Activated CD4-positive, alpha-beta T cell treated with anti-CD3 and anti-CD28 coated beads for 36 hours (primary cell): ENCODE data around the gene SDCCAG8. TPM values are rescaled to one million over a fixed set of nuclear protein-coding genes. Genes with fewer than 3 reads are reported as not detected.

Experiments used
- ATAC-seq: fragments of 200-7000 bp; cut with Tn5 transposase; one replicate; pipeline ENCODE4 v1.10.0; 2021; ENCODE audit warnings: mild to moderate bottlenecking, moderate library complexity
- CTCF ChIA-PET: fragments of 350-600 bp; sonication (Branson Sonifier 250); formaldehyde crosslinking; loops from one replicate; lab custom pipeline; 2021; ENCODE audit warnings: antibody characterized with exemption; lab: Charles Lee
- POLR2A ChIA-PET: fragments of 350-600 bp; sonication (Branson Sonifier 250); formaldehyde crosslinking; loops from one replicate; lab custom pipeline; 2021; ENCODE audit warnings: antibody characterized with exemption, inconsistent platforms; lab: Charles Lee
- DNase-seq: peaks from one replicate; pipeline ENCODE4 v3.0.0-alpha.2; 2020
- H3K27ac Mint-ChIP-seq: one replicate; pipeline ENCODE4 v1.8.0; 2021; ENCODE audit warnings: mixed read lengths
- H3K27me3 Mint-ChIP-seq: one replicate; pipeline ENCODE4 v1.8.0; 2021; ENCODE audit warnings: mixed read lengths
- H3K36me3 Mint-ChIP-seq: one replicate; pipeline ENCODE4 v1.8.0; 2021; ENCODE audit warnings: low read depth, mixed read lengths
- H3K4me1 Mint-ChIP-seq: one replicate; pipeline ENCODE4 v1.8.0; 2021; ENCODE audit warnings: mixed read lengths
- H3K4me3 Mint-ChIP-seq: one replicate; pipeline ENCODE4 v1.8.0; 2021; ENCODE audit warnings: mild to moderate bottlenecking, moderate library complexity, mixed read lengths
- H3K9me3 Mint-ChIP-seq: one replicate; pipeline ENCODE4 v1.8.0; 2021; ENCODE audit warnings: low read depth, mixed read lengths
- intact Hi-C, 2 experiments: fragments of 100-400 bp; cut with DNase I in 1 of 2; cut with micrococcal nuclease in 1 of 2; formaldehyde crosslinking; loops; one replicate each; pipeline versions ENCODE4 v1.14.2 to v1.15.1; 2022 to 2024; cut with DNase I, micrococcal nuclease
- total RNA-seq, 2 experiments: library from RNA; stranded (reverse); gene quantifications; one replicate each; pipeline ENCODE4 v1.2.3, GENCODE V29; 2021

SDCCAG8 gene
- total RNA-seq, 2 experiments from 2014 or later, result 26.4 to 26.5 TPM

DNA sequence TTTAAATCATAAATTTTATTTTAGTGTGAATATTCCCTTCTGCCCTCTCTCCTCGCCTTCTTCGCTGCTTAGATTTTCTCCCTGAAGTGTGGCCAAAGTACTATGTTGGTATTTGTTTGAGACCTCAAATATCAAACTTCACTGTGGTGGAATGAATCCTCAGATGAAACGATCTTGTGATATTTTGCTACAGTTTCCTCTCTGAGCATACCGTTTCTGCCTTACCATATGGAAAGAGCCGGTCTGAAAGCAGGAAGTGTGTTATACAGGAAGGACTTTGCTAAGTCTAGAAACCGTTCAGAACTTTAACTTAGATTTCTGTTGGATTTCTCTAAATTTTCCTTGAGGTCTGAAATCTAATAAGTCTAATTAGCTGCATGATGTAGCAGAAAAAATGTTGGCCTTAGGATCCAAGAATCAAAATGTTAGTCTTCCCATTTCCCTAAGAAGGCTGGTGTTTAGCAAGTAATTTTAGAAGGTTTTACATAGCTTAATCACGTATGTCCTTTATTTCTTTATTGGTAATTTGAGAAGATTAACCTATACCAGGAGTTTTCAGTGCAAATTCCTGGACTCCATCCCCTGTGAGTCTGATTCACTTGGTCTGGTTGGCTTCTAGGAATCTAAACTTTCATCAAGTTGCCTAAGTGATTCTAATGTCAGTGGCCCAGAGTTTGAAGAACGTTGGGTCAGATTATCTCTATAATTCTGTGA lies 30.7 kb downstream of the SDCCAG8 start:
- ChIA-PET POLR2A (no interaction called here), CTCF (interaction anchor here (1.1 kb wide), 1 partner anchor 33 kb away, joined by 3 read pairs; no protein-coding TSS in a partner anchor)
- intact Hi-C loops, result loop anchor here (1.0 to 2.0 kb wide), 2 partner anchors 30 to 32 kb away; partner anchors contain the start of genes CEP170 (in 1 of the 2) and SDCCAG8 (in 1 of the 2)
- H3K9me3 Mint-ChIP-seq, result peaks cover 2% of the 10 kb centered on the region
- H3K36me3 Mint-ChIP-seq, result peaks cover 69% of the 10 kb centered on the region
- H3K27ac Mint-ChIP-seq, result peak overlapping the region; percentile 26
- no peak overlapping the region for H3K4me3 Mint-ChIP-seq
- ATAC-seq, result no peak
- H3K27me3 Mint-ChIP-seq, result no peaks in the 10 kb centered on the region
- DNase-seq, result no peak
- H3K4me1 Mint-ChIP-seq, result peaks cover 34% of the 10 kb centered on the region

DNA sequence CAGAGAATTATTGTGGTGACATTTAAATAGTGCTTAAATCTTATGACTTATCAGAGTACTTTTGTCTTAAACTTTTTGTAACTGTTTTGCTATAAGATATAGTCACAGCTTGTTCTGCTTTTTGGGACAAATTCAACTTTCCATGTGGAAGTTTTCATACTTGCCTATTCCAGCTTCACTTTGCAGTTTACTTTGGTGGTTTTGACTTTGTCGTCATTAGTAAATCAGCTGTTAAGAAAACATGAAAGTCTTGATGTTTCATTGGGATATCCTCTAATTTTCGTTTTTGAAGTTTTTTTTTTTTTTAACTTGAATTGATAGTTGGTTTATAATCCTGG lies 31.3 kb downstream of the SDCCAG8 start:
- intact Hi-C loops, result loop anchor here (1.0 to 2.0 kb wide), 2 partner anchors 31 to 32 kb away; partner anchors contain the start of genes CEP170 (in 1 of the 2) and SDCCAG8 (in 1 of the 2)
- H3K4me3 Mint-ChIP-seq, result no peak overlapping the region
- peaks cover 68% of the 10 kb centered on the region for H3K36me3 Mint-ChIP-seq
- H3K9me3 Mint-ChIP-seq, result peaks cover 2% of the 10 kb centered on the region
- no peaks in the 10 kb centered on the region for H3K27me3 Mint-ChIP-seq
- ATAC-seq, result no peak
- peaks cover 34% of the 10 kb centered on the region for H3K4me1 Mint-ChIP-seq
- POLR2A ChIA-PET, result no interaction called here
- H3K27ac Mint-ChIP-seq, result peak overlapping the region; percentile 91
- CTCF ChIA-PET, result interaction anchor here (1.1 kb wide), 1 partner anchor 34 kb away, joined by 3 read pairs; no protein-coding TSS in a partner anchor
- no peak for DNase-seq

DNA sequence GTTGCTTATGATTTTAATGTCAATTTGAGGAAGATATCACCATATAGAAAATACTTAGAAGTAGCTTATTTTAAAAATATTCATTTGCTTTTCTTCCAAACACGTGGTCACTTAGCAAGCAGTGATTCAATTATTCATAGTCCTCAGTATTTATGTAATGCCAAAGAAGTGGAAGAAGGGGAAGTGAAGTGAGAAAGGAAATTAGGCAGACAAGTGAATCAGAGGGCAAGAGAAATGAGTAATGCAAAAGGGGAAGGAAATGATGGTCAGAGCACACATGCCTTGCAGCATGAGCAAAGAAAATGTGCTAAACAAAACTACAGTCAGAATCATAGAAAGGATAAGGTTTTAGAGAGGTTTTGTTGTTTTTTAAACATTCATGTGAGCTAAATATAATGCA lies 31.8 kb downstream of the SDCCAG8 start:
- Mint-ChIP-seq H3K27me3 (no peaks in the 10 kb centered on the region), H3K36me3 (peaks cover 67% of the 10 kb centered on the region), H3K4me1 (peaks cover 34% of the 10 kb centered on the region), H3K4me3 (no peak overlapping the region), H3K9me3 (peaks cover 2% of the 10 kb centered on the region), H3K27ac (peak overlapping the region; percentile 91)
- DNase-seq, result peak; percentile 8
- intact Hi-C loops, result loop anchor here (1.0 to 2.0 kb wide), 2 partner anchors 31 to 33 kb away; partner anchors contain the start of genes CEP170 (in 1 of the 2) and SDCCAG8 (in 1 of the 2)
- ChIA-PET CTCF (interaction anchor here (1.1 kb wide), 1 partner anchor 34 kb away, joined by 3 read pairs; no protein-coding TSS in a partner anchor), POLR2A (no interaction called here)
- peak; percentile 90 for ATAC-seq

DNA sequence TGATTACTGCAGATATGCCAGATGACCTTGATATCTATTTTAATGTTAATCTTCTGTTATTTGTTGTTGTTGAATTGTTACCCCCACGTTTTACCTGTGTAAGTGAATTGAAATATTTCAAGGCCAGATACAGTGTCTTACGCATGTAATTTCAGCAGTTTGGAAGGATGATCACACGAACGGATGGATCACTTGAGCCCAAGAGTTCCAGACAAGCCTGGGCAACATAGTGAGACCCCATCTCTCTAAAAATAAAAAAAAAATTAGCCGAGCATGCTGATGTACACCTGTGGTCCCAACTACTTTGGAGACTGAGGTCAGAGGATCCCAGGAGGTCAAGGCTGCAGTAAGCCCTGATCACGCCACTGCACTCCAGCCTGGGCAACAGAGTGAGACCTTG lies 32.2 kb downstream of the SDCCAG8 start:
- Mint-ChIP-seq H3K9me3 (peaks cover 5% of the 10 kb centered on the region), H3K36me3 (peaks cover 69% of the 10 kb centered on the region), H3K4me1 (peaks cover 34% of the 10 kb centered on the region), H3K27me3 (no peaks in the 10 kb centered on the region), H3K4me3 (no peak overlapping the region), H3K27ac (peak overlapping the region; percentile 91)
- ATAC-seq (no peak), DNase-seq (no peak)
- POLR2A ChIA-PET, result no interaction called here
- CTCF ChIA-PET, result no interaction called here
- intact Hi-C loops, result no loop called here

DNA sequence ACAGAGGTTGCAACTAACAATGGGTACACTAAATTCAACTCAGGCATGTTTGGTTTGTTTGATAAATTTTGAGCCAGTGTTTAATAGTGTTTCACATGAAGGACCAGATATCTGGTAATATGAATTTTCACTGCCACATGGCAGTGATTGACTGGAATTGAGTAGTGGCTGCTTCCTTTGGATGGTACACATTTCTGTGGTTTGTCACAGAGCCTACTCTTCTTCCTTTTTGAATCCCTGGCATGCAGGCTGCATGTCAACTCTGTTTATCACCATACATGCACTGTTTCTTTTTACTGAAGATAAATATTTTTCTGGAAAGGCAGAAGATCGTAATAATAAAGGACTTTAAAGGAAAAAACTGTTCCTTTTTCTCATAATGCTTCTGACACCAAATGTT lies 35.5 kb downstream of the SDCCAG8 start:
- Mint-ChIP-seq H3K27ac (no peak overlapping the region), H3K27me3 (no peaks in the 10 kb centered on the region), H3K4me1 (peaks cover 37% of the 10 kb centered on the region), H3K4me3 (no peak overlapping the region), H3K36me3 (peaks cover 81% of the 10 kb centered on the region), H3K9me3 (peaks cover 20% of the 10 kb centered on the region)
- intact Hi-C loops, result no loop called here
- ChIA-PET POLR2A (no interaction called here), CTCF (no interaction called here)
- DNase-seq, result no peak
- ATAC-seq, result no peak

DNA sequence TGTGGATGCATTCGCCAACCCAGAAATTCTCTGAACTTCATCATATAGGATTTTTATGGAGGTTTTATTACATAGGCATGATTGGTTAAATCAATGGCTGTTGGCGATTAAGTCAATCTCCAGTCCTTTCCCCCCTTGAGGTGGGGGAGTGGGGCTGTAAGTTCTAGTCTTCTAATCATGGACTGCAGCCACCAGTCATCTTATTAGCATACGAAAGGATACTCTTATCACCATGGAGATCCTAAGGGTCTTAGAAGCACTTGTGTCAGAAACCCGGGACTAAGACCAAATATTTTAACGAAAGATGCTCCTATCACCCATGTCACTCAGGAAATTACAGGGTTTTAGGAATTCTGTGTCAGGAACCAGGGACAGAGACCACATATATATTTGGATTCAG lies 36.3 kb downstream of the SDCCAG8 start:
- no peak for DNase-seq
- CTCF ChIA-PET, result no interaction called here
- Mint-ChIP-seq H3K36me3 (peaks cover 80% of the 10 kb centered on the region), H3K27ac (no peak overlapping the region), H3K4me1 (peaks cover 29% of the 10 kb centered on the region), H3K27me3 (no peaks in the 10 kb centered on the region), H3K9me3 (peaks cover 25% of the 10 kb centered on the region), H3K4me3 (no peak overlapping the region)
- intact Hi-C loops, result no loop called here
- ATAC-seq, result no peak
- POLR2A ChIA-PET, result no interaction called here

DNA sequence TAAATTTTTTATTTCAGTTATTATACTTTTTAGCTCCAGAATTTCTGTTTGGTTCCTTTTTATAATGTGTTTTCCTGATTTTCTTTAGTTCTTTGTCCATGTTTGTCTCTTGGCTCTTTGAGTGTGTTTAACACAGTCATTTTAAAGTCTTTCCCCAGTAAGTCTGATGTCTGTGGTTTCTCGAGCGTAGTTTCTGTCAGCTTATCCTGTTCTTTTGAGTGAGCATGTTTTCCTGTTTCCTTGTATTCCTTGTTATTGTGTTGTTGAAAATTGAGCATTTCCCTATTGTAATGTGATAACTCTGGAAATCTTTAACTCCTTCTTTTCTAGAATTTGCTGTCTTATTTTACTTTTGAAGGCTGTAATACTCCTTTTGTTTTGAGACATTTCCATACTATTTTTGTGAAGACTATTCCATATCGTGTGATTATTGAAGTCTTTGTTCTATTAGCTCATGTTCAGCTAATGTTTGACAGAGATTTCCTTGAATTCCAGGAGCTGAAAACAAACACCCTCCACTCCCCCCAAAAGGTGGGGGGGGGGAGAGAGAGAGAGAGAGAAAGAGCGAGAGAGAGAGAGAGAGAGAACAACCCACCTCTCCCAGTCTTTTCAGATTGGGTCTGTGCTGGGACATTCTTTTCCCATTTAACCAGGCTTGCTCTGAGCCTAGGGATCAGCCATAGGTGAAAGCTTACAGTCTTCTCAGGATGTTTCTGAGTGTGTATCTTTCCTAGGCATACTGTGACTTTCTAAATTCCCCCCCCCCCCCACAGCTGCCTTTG lies 38.3 kb downstream of the SDCCAG8 start:
- CTCF ChIA-PET, result no interaction called here
- H3K27ac Mint-ChIP-seq, result peak overlapping the region; percentile 83
- POLR2A ChIA-PET, result interaction anchor here (0.6 kb wide), 2 partner anchors 1108 to 1345 kb away, joined by 6 to 7 read pairs; no protein-coding TSS in a partner anchor

DNA sequence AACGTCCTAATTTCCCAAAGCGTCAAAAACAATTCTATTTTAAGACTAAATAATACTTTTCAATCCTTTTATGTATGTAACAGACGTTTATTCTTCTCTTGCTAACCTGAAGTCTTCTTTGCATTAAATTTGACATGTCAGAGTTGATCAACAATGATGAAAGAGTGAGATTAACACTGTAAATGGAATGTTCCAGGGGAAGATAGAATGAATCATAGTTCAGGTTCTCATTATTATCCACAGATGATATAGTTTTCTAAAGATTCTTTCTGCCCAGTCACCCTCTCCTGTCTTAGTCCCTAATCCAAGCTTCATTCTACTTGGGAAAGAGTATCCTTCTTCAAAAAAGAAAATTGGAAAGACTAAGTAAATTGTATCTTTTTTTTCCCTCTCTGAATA lies 38.9 kb downstream of the SDCCAG8 start:
- peak overlapping the region; percentile 47 for H3K27ac Mint-ChIP-seq
- intact Hi-C loops, result no loop called here
- peaks cover 17% of the 10 kb centered on the region for H3K4me1 Mint-ChIP-seq
- peaks cover 71% of the 10 kb centered on the region for H3K36me3 Mint-ChIP-seq
- no peaks in the 10 kb centered on the region for H3K27me3 Mint-ChIP-seq
- peak; percentile 58 for ATAC-seq
- no peak for DNase-seq
- POLR2A ChIA-PET, result interaction anchor here (0.6 kb wide), 1 partner anchor 1108 kb away, joined by 6 read pairs; no protein-coding TSS in a partner anchor
- peaks cover 25% of the 10 kb centered on the region for H3K9me3 Mint-ChIP-seq
- CTCF ChIA-PET, result no interaction called here
- H3K4me3 Mint-ChIP-seq, result no peak overlapping the region

More for the DNA sequence above, 38.3 kb downstream of the SDCCAG8 start:
- Mint-ChIP-seq H3K27me3 (no peaks in the 10 kb centered on the region), H3K4me3 (no peak overlapping the region), H3K36me3 (peaks cover 75% of the 10 kb centered on the region), H3K9me3 (peaks cover 25% of the 10 kb centered on the region), H3K4me1 (peaks cover 17% of the 10 kb centered on the region)
- DNase-seq, result no peak
- intact Hi-C loops, result no loop called here
- no peak for ATAC-seq

DNA sequence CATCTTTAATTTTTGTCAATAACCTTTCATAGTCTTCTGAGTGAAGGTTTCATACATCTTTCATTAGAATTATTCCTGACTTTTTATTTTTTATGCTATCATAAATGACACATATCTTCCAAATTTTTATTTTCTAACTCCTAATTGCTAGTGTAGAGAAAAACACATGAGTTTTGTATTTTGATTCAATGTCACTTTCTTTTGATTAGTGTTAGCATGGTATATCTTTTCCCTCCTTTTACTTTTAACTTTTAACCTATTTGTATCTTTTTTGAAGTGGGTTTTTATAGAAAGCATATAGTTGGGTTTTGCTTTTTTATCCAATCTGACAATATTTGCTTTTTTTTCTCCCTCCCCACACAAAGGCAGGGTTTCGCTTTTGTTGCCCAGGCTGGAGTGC lies 43.2 kb downstream of the SDCCAG8 start:
- H3K27ac Mint-ChIP-seq, result no peak overlapping the region
- H3K4me3 Mint-ChIP-seq, result no peak overlapping the region
- no peak for DNase-seq
- peaks cover 55% of the 10 kb centered on the region for H3K36me3 Mint-ChIP-seq
- intact Hi-C loops, result no loop called here
- H3K4me1 Mint-ChIP-seq, result peaks cover 14% of the 10 kb centered on the region
- ChIA-PET POLR2A (no interaction called here), CTCF (no interaction called here)
- no peaks in the 10 kb centered on the region for H3K27me3 Mint-ChIP-seq
- H3K9me3 Mint-ChIP-seq, result peaks cover 16% of the 10 kb centered on the region
- no peak for ATAC-seq

DNA sequence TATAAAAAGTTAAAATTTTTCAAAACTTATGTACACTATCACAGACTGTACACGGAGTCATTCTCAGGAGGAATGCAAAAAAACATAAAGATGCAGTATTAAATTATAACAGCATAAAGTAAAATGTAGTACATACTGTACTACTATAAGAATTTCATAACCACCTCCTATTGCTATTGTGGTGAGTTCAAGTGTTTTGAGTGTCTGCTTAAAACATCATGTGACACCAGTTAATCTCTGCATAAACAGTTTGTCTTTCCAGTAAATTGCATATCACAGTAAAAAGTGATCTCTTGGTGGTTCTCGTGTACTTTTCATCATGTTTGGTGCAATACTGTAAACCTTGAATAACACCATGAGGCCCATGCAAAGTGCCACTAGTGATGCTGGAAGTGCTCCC lies 45.2 kb downstream of the SDCCAG8 start:
- H3K9me3 Mint-ChIP-seq, result peaks cover 9% of the 10 kb centered on the region
- H3K27me3 Mint-ChIP-seq, result no peaks in the 10 kb centered on the region
- no peaks in the 10 kb centered on the region for H3K4me1 Mint-ChIP-seq
- POLR2A ChIA-PET, result no interaction called here
- no peak overlapping the region for H3K4me3 Mint-ChIP-seq
- H3K36me3 Mint-ChIP-seq, result peaks cover 41% of the 10 kb centered on the region
- DNase-seq, result no peak
- H3K27ac Mint-ChIP-seq, result no peak overlapping the region
- CTCF ChIA-PET, result no interaction called here
- ATAC-seq, result no peak
- intact Hi-C loops, result no loop called here

DNA sequence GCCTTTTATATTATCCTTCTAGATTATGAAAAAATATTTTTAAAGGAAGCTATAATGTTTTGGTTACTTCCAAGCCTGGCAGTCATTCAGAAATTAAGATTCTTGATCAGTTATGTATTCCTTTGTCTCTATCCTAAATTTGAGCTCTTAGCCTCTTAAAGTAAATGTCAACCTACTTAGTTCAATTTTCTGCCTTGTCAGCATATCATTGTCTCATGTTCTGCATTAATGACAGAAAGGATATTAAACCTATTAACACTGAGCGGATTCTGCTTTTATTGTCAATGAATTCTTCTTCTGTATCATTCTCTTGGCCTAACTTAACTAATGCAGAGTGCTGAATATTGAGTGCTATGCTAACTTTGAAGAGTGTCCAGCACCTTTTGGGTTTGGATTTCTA lies 56.0 kb downstream of the SDCCAG8 start:
- no peak overlapping the region for H3K27ac Mint-ChIP-seq
- no peaks in the 10 kb centered on the region for H3K27me3 Mint-ChIP-seq
- intact Hi-C loops, result no loop called here
- H3K36me3 Mint-ChIP-seq, result peaks cover 23% of the 10 kb centered on the region
- H3K4me1 Mint-ChIP-seq, result peaks cover 6% of the 10 kb centered on the region
- H3K9me3 Mint-ChIP-seq, result no peaks in the 10 kb centered on the region
- ChIA-PET POLR2A (no interaction called here), CTCF (interaction anchor here (0.6 kb wide), 1 partner anchor 717 kb away, joined by 3 read pairs; no protein-coding TSS in a partner anchor)
- DNase-seq (no peak), ATAC-seq (no peak)
- H3K4me3 Mint-ChIP-seq, result no peak overlapping the region
